ENCODE data around the gene ANKK1. TPM values are rescaled to one million over a fixed set of nuclear protein-coding genes. Genes with fewer than 3 reads are reported as not detected.

Gene ANKK1
- total and polyA plus RNA-seq, 9 of the 15 experiments (the other 6 are each of a cell fraction or from before 2014, with no cell fraction given), result not detected

- no peak overlapping the region for H2AFZ ChIP-seq (ENCODE audit: low read depth, low read length)
- H3K4me1 ChIP-seq (replicated peaks in 1 of 2; ENCODE audit: control insufficient read depth in 2 of 2, insufficient read depth in 2 of 2, low read length in 2 of 2), result no peaks in the 10 kb centered on the region; a peak in 2 of 5 replicates
- H3K9me1 ChIP-seq (ENCODE audit: control insufficient read depth, insufficient read depth, low read length), result no peaks in the 10 kb centered on the region
- H3K36me3 ChIP-seq (ENCODE audit: control insufficient read depth, insufficient read depth, low read length), result no peaks in the 10 kb centered on the region
- no peak for FAIRE-seq
- TF ChIP-seq MEIS2 (IDR thresholded peaks at IDR 0.05; ENCODE audit: partially characterized antibody) (no peak), ZKSCAN8 (CRISPR knock-in tag; IDR thresholded peaks at IDR 0.05) (no peak), CTCFL (IDR thresholded peaks at IDR 0.05; ENCODE audit: borderline replicate concordance, insufficient read depth, low read depth, low read length, poor library complexity, severe bottlenecking) (no peak), ZBED1 (IDR thresholded peaks at IDR 0.05) (no peak)
- H4K20me1 ChIP-seq (replicated peaks; ENCODE audit: control insufficient read depth, insufficient read depth, low read length), result no peaks in the 10 kb centered on the region
- no peak overlapping the region for H3K27ac ChIP-seq (ENCODE audit: extremely low read depth, low read depth, low read length)
- peaks cover 3 to 20% of the 10 kb centered on the region in 2 experiments; a peak in 4 of 5 replicates for H3K27me3 ChIP-seq (ENCODE audit: control insufficient read depth in 2 of 2, insufficient read depth in 2 of 2, low read length in 2 of 2)
- BruUV-seq (replicated peaks), result no TSS peak
- H3K9ac ChIP-seq (ENCODE audit: insufficient read depth in 1 of 2, low read depth in 2 of 2, low read length in 2 of 2), result no peak overlapping the region
- no peak for ATAC-seq
- intact Hi-C loops (cut with micrococcal nuclease) (no loop called here), in situ Hi-C loops (cut with MboI) (no loop called here)
- H3K4me2 ChIP-seq (ENCODE audit: insufficient read depth, low read length), result no peak overlapping the region
- 0% methylated on average over 6 of the region's 6 CpGs for WGBS (ENCODE audit: insufficient coverage, low coverage, missing lambda C conversion rate)
- no peaks in the 10 kb centered on the region for H3K79me2 ChIP-seq (ENCODE audit: control insufficient read depth, insufficient read depth, low read length)
- H3K4me3 ChIP-seq, result no peak overlapping the region
- H3K9me3 ChIP-seq (replicated peaks; ENCODE audit: control insufficient read depth, insufficient read depth, low read depth, low read length), result no peaks in the 10 kb centered on the region
- no peak for DNase-seq (ENCODE audit: extremely low read depth in 1 of 4, low spot score in 3 of 4)
- ChIA-PET POLR2A (no interaction called here), CTCF (ENCODE audit: low intra/inter-chr PET ratio) (no interaction called here)
Measured at GRCh38 chr11:113426686-113427085, 39.1 kb downstream of the ANKK1 start.
